HCT116 (cell line): Measurements from ENCODE around the gene APPL1. TPM values are rescaled to one million over a fixed set of nuclear protein-coding genes. Genes with fewer than 3 reads are reported as not detected.

ENCODE experiments used
- ATAC-seq: fragments of 200-7000 bp; cut with Tn5 transposase; 2 replicates; pipeline ENCODE4 v1.9.1; 2020; ENCODE audit warnings: mild to moderate bottlenecking, moderate library complexity
- BruUV-seq: library from RNA; stranded (reverse); fragments of 400-500 nt; replicated peaks from 2 replicates; lab custom pipeline; 2021; lab: Mats Ljungman, UMichigan
- CTCF ChIA-PET: fragments of 300-600 bp; sonication (Branson Sonifier 250); formaldehyde crosslinking; loops from one replicate; lab custom pipeline; 2021; ENCODE audit warnings: antibody characterized with exemption; lab: Charles Lee
- POLR2A ChIA-PET: fragments of 300-600, 350-600 bp; sonication (Branson Sonifier 250); formaldehyde crosslinking; loops from one replicate; lab custom pipeline; 2021; ENCODE audit warnings: antibody characterized with exemption; lab: Charles Lee
- RAD21 ChIA-PET, 2 experiments: fragments of 300-600 bp; sonication (Branson Sonifier 250); formaldehyde crosslinking; loops; one replicate each; lab custom pipeline; 2023; ENCODE audit warnings: low total read pairs in 2 of 2; ENCODE audit not compliant: uncharacterized antibody in 2 of 2, unreplicated experiment in 2 of 2, low non-redundant PET in 1 of 2; lab: Charles Lee
- DNase-seq: peaks from one replicate; pipeline ENCODE4 v3.0.0-alpha.2; 2010; ENCODE audit warnings: low read depth, low spot score
- H2AFZ ChIP-seq: fragments of 200-600 bp; shearing (Covaris generic), sonication (generic); 2 replicates; pipeline ENCODE4 v1.6.1; 2017; ENCODE audit warnings: low read depth, mixed run types, mixed read lengths, antibody characterized with exemption, low read length; ENCODE audit not compliant: poor library complexity, severe bottlenecking
- H3K27ac ChIP-seq: 2 replicates; pipeline ENCODE4 v1.5.1; 2012; ENCODE audit warnings: low read depth, low read length
- H3K27me3 ChIP-seq: fragments of 200-600 bp; sonication (generic); 2 replicates; pipeline ENCODE4 v1.6.1; 2016; ENCODE audit warnings: mixed run types, low read length, mixed read lengths; ENCODE audit not compliant: insufficient read depth
- H3K36me3 ChIP-seq, 2 experiments: fragments of 200-500 bp in 1 of 2; fragments of 200-600 bp in 1 of 2; sonication (Bioruptor generic) in 1 of 2; sonication (generic) in 1 of 2; 2 replicates each; pipeline versions ENCODE4 v1.5.1 to v1.6.1; 2014 to 2016; ENCODE audit warnings: low read length in 2 of 2, inconsistent platforms in 1 of 2, mixed read lengths in 1 of 2, mixed run types in 1 of 2; ENCODE audit not compliant: insufficient read depth in 2 of 2, control insufficient read depth in 1 of 2
- H3K4me1 ChIP-seq, 2 experiments: fragments of 200-600 bp in 1 of 2; sonication (generic) in 1 of 2; 2 replicates each; pipeline versions ENCODE4 v1.5.1 to v1.6.1; 2012 to 2017; ENCODE audit warnings: low read length in 2 of 2, inconsistent platforms in 1 of 2, mild to moderate bottlenecking in 1 of 2, mixed read lengths in 1 of 2, mixed run types in 1 of 2, moderate library complexity in 1 of 2; ENCODE audit not compliant: insufficient read depth in 2 of 2, control insufficient read depth in 1 of 2
- H3K4me2 ChIP-seq: fragments of 200-600 bp; sonication (generic); 2 replicates; pipeline ENCODE4 v1.6.1; 2017; ENCODE audit warnings: mixed run types, low read length, mixed read lengths
- H3K4me3 ChIP-seq, 2 experiments: fragments of 200-600 bp in 1 of 2; sonication (generic) in 1 of 2; replicated peaks in 1 of 2; 2 replicates each; pipeline ENCODE4 v1.5.1; 2011 to 2016; ENCODE audit warnings: low read length in 2 of 2, control low read depth in 1 of 2, low read depth in 1 of 2, mild to moderate bottlenecking in 1 of 2, mixed read lengths in 1 of 2, mixed run types in 1 of 2
- H3K79me2 ChIP-seq: fragments of 200-600 bp; sonication (generic); 2 replicates; pipeline ENCODE4 v1.6.1; 2017; ENCODE audit warnings: mild to moderate bottlenecking, mixed run types, low read length, moderate library complexity, mixed read lengths; ENCODE audit not compliant: insufficient read depth
- H3K9ac ChIP-seq: fragments of 200-600 bp; sonication (generic); 2 replicates; pipeline ENCODE4 v1.6.1; 2016; ENCODE audit warnings: low read length, mixed read lengths
- H3K9me2 ChIP-seq: fragments of 200-600 bp; sonication (generic), shearing (Covaris generic); 2 replicates; pipeline ENCODE4 v1.6.1; 2017; ENCODE audit warnings: mixed run types, mild to moderate bottlenecking, moderate library complexity; ENCODE audit not compliant: insufficient read depth
- H3K9me3 ChIP-seq, 2 experiments: fragments of 200-500 bp in 1 of 2; fragments of 200-600 bp in 1 of 2; sonication (Bioruptor generic) in 1 of 2; sonication (generic) in 1 of 2; 2 replicates each; pipeline ENCODE4 v1.6.1; 2014 to 2017; ENCODE audit warnings: low read length in 2 of 2, mixed read lengths in 2 of 2, inconsistent platforms in 1 of 2, low read depth in 1 of 2, mild to moderate bottlenecking in 1 of 2, mixed run types in 1 of 2, moderate library complexity in 1 of 2; ENCODE audit not compliant: control insufficient read depth in 1 of 2, insufficient read depth in 1 of 2
- H4K20me1 ChIP-seq: fragments of 200-600 bp; sonication (generic), shearing (Covaris generic); 2 replicates; pipeline ENCODE4 v1.6.1; 2017; ENCODE audit warnings: mixed run types, mild to moderate bottlenecking, moderate library complexity; ENCODE audit not compliant: insufficient read depth
- CEBPB ChIP-seq: IDR thresholded peaks from 2 replicates; pipeline ENCODE4 v1.6.1; 2012; ENCODE audit warnings: low read depth
- CTCF ChIP-seq, 3 experiments: fragments of 200-600 bp in 1 of 3; sonication (generic) in 1 of 3; IDR thresholded peaks in 2 of 3; conservative IDR thresholded peaks in 1 of 3; 2 replicates each; pipeline ENCODE4 v1.5.1; 2012 to 2017; ENCODE audit warnings: low read depth in 2 of 3, low read length in 2 of 3, antibody characterized with exemption in 1 of 3, borderline replicate concordance in 1 of 3, control low read depth in 1 of 3, mild to moderate bottlenecking in 1 of 3, mixed read lengths in 1 of 3, mixed run types in 1 of 3, moderate library complexity in 1 of 3; ENCODE audit not compliant: insufficient read depth in 1 of 3
- EGR1 ChIP-seq: IDR thresholded peaks from 2 replicates; pipeline ENCODE4 v1.6.1; 2012; ENCODE audit warnings: low read depth
- FOSL1 ChIP-seq: IDR thresholded peaks from 2 replicates; pipeline ENCODE4 v1.6.1; 2012; ENCODE audit warnings: low read depth
- JUND ChIP-seq: IDR thresholded peaks from 2 replicates; pipeline ENCODE4 v1.6.1; 2012
- MAX ChIP-seq: IDR thresholded peaks from 2 replicates; pipeline ENCODE4 v1.6.1; 2012
- RAD21 ChIP-seq: IDR thresholded peaks from 2 replicates; pipeline ENCODE4 v1.6.1; 2012; ENCODE audit warnings: low read depth, mild to moderate bottlenecking
- REST ChIP-seq: IDR thresholded peaks from 2 replicates; pipeline ENCODE4 v1.6.1; 2012; ENCODE audit warnings: low read depth
- SRF ChIP-seq: IDR thresholded peaks from 2 replicates; pipeline ENCODE4 v1.6.1; 2012; ENCODE audit warnings: low read depth
- ZBTB33 ChIP-seq: IDR thresholded peaks from 2 replicates; pipeline ENCODE4 v1.6.1; 2011; ENCODE audit warnings: mild to moderate bottlenecking, low read length, moderate library complexity; ENCODE audit not compliant: insufficient replicate concordance; ENCODE audit errors: extremely low read depth
- ZFX ChIP-seq: fragments of 450-650 bp; IDR thresholded peaks from 2 replicates; pipeline ENCODE4 v1.6.1; 2017
- intact Hi-C: fragments of 100-400 bp; cut with micrococcal nuclease; formaldehyde crosslinking; loops from 2 replicates; pipeline ENCODE4 v1.10.0; 2022
- total RNA-seq: library from RNA; stranded (reverse); gene quantifications from one replicate; pipeline ENCODE4 v1.2.1, GENCODE V29; 2021; ENCODE audit not compliant: unreplicated experiment

APPL1 gene
- total RNA-seq, 1 experiment from 2014 or later = 30.8 TPM

- TF ChIP-seq CEBPB = no peak
- TF ChIP-seq MAX = no peak
- TF ChIP-seq ZBTB33 = no peak
- no peak for TF ChIP-seq CTCF (IDR thresholded peaks at IDR 0.05 in 2 of 3, conservative IDR thresholded peaks at IDR 0.05 in 1 of 3; ENCODE audit: borderline replicate concordance in 1 of 3, insufficient read depth in 1 of 3, low read depth in 2 of 3, low read length in 2 of 3)
Measured at GRCh38 chr3:57244946-57245345, 17.4 kb downstream of the APPL1 start (continued).

GRCh38 chr3:57252404-57252803 lies 24.9 kb downstream of the APPL1 start:
- H3K4me3 ChIP-seq = no peak overlapping the region
- no peak overlapping the region for H2AFZ ChIP-seq
- no peaks in the 10 kb centered on the region for H3K9me3 ChIP-seq
- RAD21 ChIA-PET = no interaction called here
- H3K36me3 ChIP-seq = peaks cover 14 to 29% of the 10 kb centered on the region in 2 experiments
- H3K4me2 ChIP-seq = no peak overlapping the region
- CTCF ChIA-PET = no interaction called here
- no peaks in the 10 kb centered on the region for H3K9me2 ChIP-seq
- POLR2A ChIA-PET = no interaction called here
- H3K4me1 ChIP-seq = no peaks in the 10 kb centered on the region
- DNase-seq = no peak
- BruUV-seq = no TSS peak
- no peak for TF ChIP-seq ZBTB33
- TF ChIP-seq JUND = no peak
- no peak for TF ChIP-seq FOSL1
- TF ChIP-seq REST = no peak
- TF ChIP-seq EGR1 = no peak
- no peak for TF ChIP-seq RAD21
- TF ChIP-seq CTCF (IDR thresholded peaks at IDR 0.05 in 2 of 3, conservative IDR thresholded peaks at IDR 0.05 in 1 of 3; ENCODE audit: borderline replicate concordance in 1 of 3, insufficient read depth in 1 of 3, low read depth in 2 of 3, low read length in 2 of 3) = no peak
- no peak for TF ChIP-seq SRF
- no peak for TF ChIP-seq MAX
- TF ChIP-seq ZFX = no peak
- H4K20me1 ChIP-seq = no peaks in the 10 kb centered on the region
- H3K79me2 ChIP-seq = no peaks in the 10 kb centered on the region; the same call in 1 of the 2 replicates
- H3K9ac ChIP-seq = no peak overlapping the region
- no peak overlapping the region for H3K27ac ChIP-seq
- no peaks in the 10 kb centered on the region for H3K27me3 ChIP-seq
- no peak for ATAC-seq
- intact Hi-C loops = no loop called here
